Heart right ventricle (tissue), 16 donors: Measurements from ENCODE around the gene DENND2A. TPM values are rescaled to one million over a fixed set of nuclear protein-coding genes. Genes with fewer than 3 reads are reported as not detected.

Experiments used
- ATAC-seq, 8 donors: fragments of 200-7000 bp; cut with Tn5 transposase; one replicate each; pipeline ENCODE4 v1.9.1; 2020; ENCODE audit warnings: mild to moderate bottlenecking in 8 of 8, moderate library complexity in 8 of 8, moderate number of reproducible peaks in 1 of 8
- DNase-seq, 2 donors: peaks; one replicate each; pipeline ENCODE4 v3.0.0-alpha.2; 2020
- H3K27ac ChIP-seq, 10 donors: fragments of 200-600 bp; sonication (generic) in 2 of 10; one replicate each; pipeline versions ENCODE4 v1.5.0 to v1.8.0; 2020 to 2022; ENCODE audit warnings: mild to moderate bottlenecking in 3 of 10
- H3K27me3 ChIP-seq, 7 donors: fragments of 200-600 bp; one replicate each; pipeline ENCODE4 v1.8.0; 2021 to 2022; ENCODE audit warnings: mild to moderate bottlenecking in 2 of 7
- H3K36me3 ChIP-seq, 9 donors: fragments of 200-600 bp; sonication (generic) in 1 of 9; one replicate each; pipeline versions ENCODE4 v1.5.0 to v1.8.0; 2020 to 2022; ENCODE audit warnings: mild to moderate bottlenecking in 2 of 9
- H3K4me1 ChIP-seq, 9 donors: fragments of 200-600 bp; sonication (generic) in 1 of 9; one replicate each; pipeline versions ENCODE4 v1.5.0 to v1.8.0; 2020 to 2022; ENCODE audit warnings: mild to moderate bottlenecking in 4 of 9
- H3K4me3 ChIP-seq, 10 donors: fragments of 200-600 bp; sonication (generic) in 2 of 10; one replicate each; pipeline versions ENCODE4 v1.5.0 to v1.8.0; 2020 to 2022; ENCODE audit warnings: mild to moderate bottlenecking in 7 of 10, moderate library complexity in 2 of 10
- H3K9me3 ChIP-seq, 11 donors: fragments of 200-600 bp in 10 of 11; sonication (generic) in 2 of 11; one replicate each; pipeline versions ENCODE4 v1.5.0 to v1.8.0; 2013 to 2022; ENCODE audit warnings: mild to moderate bottlenecking in 2 of 11, control low read depth in 1 of 11, moderate library complexity in 1 of 11
- CTCF ChIP-seq, 9 donors: fragments of 200-600 bp; sonication (generic) in 2 of 9; IDR thresholded peaks; one replicate each; pipeline versions ENCODE4 v1.5.0 to v1.8.0; 2021 to 2022; ENCODE audit warnings: antibody characterized with exemption in 9 of 9, mild to moderate bottlenecking in 5 of 9, moderate library complexity in 1 of 9
- WGBS, 2 donors: extraction: QIAGEN DNeasy Blood & Tissue Kit; methylation state at CpG; one replicate each; pipeline ENCODE4 v1.1.7; 2013; ENCODE audit warnings: inconsistent platforms in 1 of 2; 5-methylcytosine and 5-hydroxymethylcytosine counted together
- intact Hi-C, 10 donors: fragments of 100-400 bp; cut with DNase I; formaldehyde crosslinking; loops; one replicate each; pipeline versions ENCODE4 v1.11.1 to v1.14.2; 2022
- polyA plus RNA-seq, 2 donors: library from polyadenylated mRNA; stranded (reverse); fragments of 200-250 nt; gene quantifications; one replicate each; pipeline ENCODE4 v1.2.3, GENCODE V29; 2013
- total RNA-seq, 10 donors: library from RNA; stranded (reverse); fragmentation: NEBNext Ultra II Directional in 3 of 10; extraction: Animal tissue kit (Norgen Biotek cat#: 25700) in 3 of 10; gene quantifications; one replicate each; pipeline versions ENCODE4 v1.2.1 to v1.2.4, GENCODE V29; 2021 to 2023
- donor health status: Arrhythmogenic right ventricular cardiomyopathy.
- donor health status: ischemic (EF 13 %, LVEDD 7.1; RV severe dilation, severe dysfunction).
- donor health status: healthy with polysubstance abuse.
- donor health status: DM: no; HTN: yes; CAD: no.
- donor health status: DM: no; HTN: no; CAD: no.
- donor health status: ischemic (EF 25% LVEDD 6.9; RV normal size, moderate dysfunction).
- donor health status: ischemic (EF 25% LVEDD 5.7; RV mildly dilated, moderate dysfunction).
- donor health status: healthy.
- donor health status: DM: yes; HTN: yes; CAD: no.
- donor health status: Ischemic cardiomyopathy.
- donor health status: ischemic (EF 35%, LVEDD 5.7; RV mildly dilated, moderate dysfunction).
- donor health status: nonischemic (EF 11% LVEDD 7.7; RV severe dilation, severe dysfunction).
- donor health status: DM: yes; HTN: yes; CAD: no.
- donor health status: PGD.
- donor health status: ischemic (EF 29% LVEDD 5.4; RV normal size, mild dysfunction).
- donor health status: nonischemic (EF 23%, LVEDD 6.1; RV moderate dilation, normal function).

Gene DENND2A
- total and polyA plus RNA-seq, 12 donors: 3.8 to 16.9 (median 9.8) TPM

- ATAC-seq (no peak), DNase-seq (no peak)
- Histone ChIP-seq H3K27ac (peak overlapping the region in 3 of 10 donors; percentile 30 to 94 (median 92)), H3K36me3 (peaks cover 0 to 8% (median 0%) of the 10 kb centered on the region in 9 donors), H3K4me3 (peak overlapping the region in 4 of 10 donors; percentile 92 to 99 (median 97)), H3K9me3 (no peaks in the 10 kb centered on the region), H3K4me1 (peaks cover 4 to 38% (median 27%) of the 10 kb centered on the region in 9 donors), H3K27me3 (no peaks in the 10 kb centered on the region)
- intact Hi-C loops: loop anchor here in 7 of 10 donors (5.0 to 10.0 kb wide), 2 partner anchors 176 to 538 kb away; partner anchors contain the start of gene MRPS33 (in 2 of the 7)
- TF ChIP-seq CTCF (IDR thresholded peaks at IDR 0.05): no peak
- WGBS, 2 donors: 73 to 74% methylated on average over 11 of the region's 11 CpGs
These were observed 163.8 kb downstream of the DENND2A start for GRCh38 chr7:140476698-140477261.

- peak in 1 of 2 donors; percentile 36 for DNase-seq
- intact Hi-C loops: loop anchor here in 7 of 10 donors (5.0 to 10.0 kb wide), 2 partner anchors 176 to 539 kb away; partner anchors contain the start of gene MRPS33 (in 2 of the 7)
These were observed 164.8 kb downstream of the DENND2A start for GRCh38 chr7:140475747-140476333.

More at GRCh38 chr7:140475747-140476333, 164.8 kb downstream of the DENND2A start:
- peaks cover 4 to 38% (median 27%) of the 10 kb centered on the region in 9 donors for H3K4me1 ChIP-seq
- no peaks in the 10 kb centered on the region for H3K27me3 ChIP-seq
- H3K4me3 ChIP-seq: no peak overlapping the region
- WGBS, 2 donors: 56 to 61% methylated on average over 2 of the region's 2 CpGs
- TF ChIP-seq CTCF (IDR thresholded peaks at IDR 0.05): peak; percentile 20 to 71 (median 62)
- peaks cover 0 to 17% (median under 1%) of the 10 kb centered on the region in 9 donors for H3K36me3 ChIP-seq
- no peak for ATAC-seq
- H3K27ac ChIP-seq: no peak overlapping the region
- H3K9me3 ChIP-seq: no peaks in the 10 kb centered on the region

Other genes starting within 250 kb of the DENND2A start
- 10 to 100 TPM in 5 of 10 donors, 1 to 10 TPM in 5; 5.2 to 14.1 (median 10.1) TPM for gene SLC37A3, start 242.3 kb downstream of the DENND2A start, total RNA-seq
- gene SLC37A3, start 242.3 kb downstream of the DENND2A start, polyA plus RNA-seq: 10 to 100 TPM in 1 of 2 donors, 1 to 10 TPM in 1; 7.3 to 16.6 TPM
- gene RAB19, start 236.8 kb downstream of the DENND2A start, total RNA-seq: not detected
- not detected for gene RAB19, start 236.8 kb downstream of the DENND2A start, polyA plus RNA-seq
- gene MKRN1, start 161.3 kb downstream of the DENND2A start, total RNA-seq: 100 to 1,000 TPM in 4 of 10 donors, 10 to 100 TPM in 6; 80.6 to 113 (median 92.0) TPM
- 10 to 100 TPM; 38.5 to 42.0 TPM for gene MKRN1, start 161.3 kb downstream of the DENND2A start, polyA plus RNA-seq
- gene ADCK2, start 32.1 kb upstream of the DENND2A start, total RNA-seq: 10 to 100 TPM in 2 of 10 donors, 1 to 10 TPM in 8; 6.8 to 11.4 (median 8.2) TPM
- 10 to 100 TPM in 1 of 2 donors, 1 to 10 TPM in 1; 5.6 to 10.5 TPM for gene ADCK2, start 32.1 kb upstream of the DENND2A start, polyA plus RNA-seq
- 100 to 1,000 TPM; 526 to 798 (median 653) TPM for gene NDUFB2, start 55.9 kb upstream of the DENND2A start, total RNA-seq
- 100 to 1,000 TPM; 211 to 876 TPM for gene NDUFB2, start 55.9 kb upstream of the DENND2A start, polyA plus RNA-seq